ENCODE results near the gene LBHD1.
"Not testable (repeated sequence)": the region's sequence is repeated elsewhere in the genome, so short reads cannot be mapped to it uniquely, and the experiment has no call there.

The LBHD1 gene

DNA sequence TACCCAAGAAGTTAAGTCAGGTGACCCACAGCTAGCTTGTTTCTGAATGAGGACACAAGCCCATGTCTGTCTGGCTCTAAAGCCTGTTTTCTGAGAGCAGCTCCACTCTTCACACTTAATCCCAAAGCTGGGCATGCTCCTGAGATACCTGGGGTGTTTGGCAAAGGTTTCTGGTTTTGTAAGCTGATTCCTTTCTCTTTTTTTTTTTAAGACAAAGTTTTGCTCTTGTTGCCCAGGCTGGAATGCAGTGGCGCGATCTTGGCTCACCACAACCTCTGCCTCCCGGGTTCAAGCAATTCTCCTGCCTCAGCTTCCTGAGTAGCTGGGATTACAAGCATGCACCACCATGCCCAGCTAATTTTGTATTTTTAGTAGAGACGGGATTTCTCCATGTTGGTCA, 21.6 kb upstream of the LBHD1 start:
- H3K27ac ChIP-seq (ENCODE audit: low read depth, low read length, severe bottlenecking); H3K9me3 ChIP-seq (ENCODE audit: control insufficient read depth, low read length); H3K4me3 ChIP-seq (ENCODE audit: extremely low read depth, insufficient read depth, low read length, poor library complexity, severe bottlenecking): not testable (repeated sequence)
- Histone ChIP-seq H3K4me1 (ENCODE audit: control insufficient read depth, insufficient read depth, low read length, poor library complexity, severe bottlenecking) (peaks cover 12% of the 10 kb centered on the region), H3K36me3 (ENCODE audit: control insufficient read depth, insufficient read depth, low read length) (peaks cover 49% of the 10 kb centered on the region)
- WGBS, 2 experiments (ENCODE audit: insufficient coverage in 2 of 2) = 89 to 100% methylated on average over 1 of the region's 4 CpGs

DNA sequence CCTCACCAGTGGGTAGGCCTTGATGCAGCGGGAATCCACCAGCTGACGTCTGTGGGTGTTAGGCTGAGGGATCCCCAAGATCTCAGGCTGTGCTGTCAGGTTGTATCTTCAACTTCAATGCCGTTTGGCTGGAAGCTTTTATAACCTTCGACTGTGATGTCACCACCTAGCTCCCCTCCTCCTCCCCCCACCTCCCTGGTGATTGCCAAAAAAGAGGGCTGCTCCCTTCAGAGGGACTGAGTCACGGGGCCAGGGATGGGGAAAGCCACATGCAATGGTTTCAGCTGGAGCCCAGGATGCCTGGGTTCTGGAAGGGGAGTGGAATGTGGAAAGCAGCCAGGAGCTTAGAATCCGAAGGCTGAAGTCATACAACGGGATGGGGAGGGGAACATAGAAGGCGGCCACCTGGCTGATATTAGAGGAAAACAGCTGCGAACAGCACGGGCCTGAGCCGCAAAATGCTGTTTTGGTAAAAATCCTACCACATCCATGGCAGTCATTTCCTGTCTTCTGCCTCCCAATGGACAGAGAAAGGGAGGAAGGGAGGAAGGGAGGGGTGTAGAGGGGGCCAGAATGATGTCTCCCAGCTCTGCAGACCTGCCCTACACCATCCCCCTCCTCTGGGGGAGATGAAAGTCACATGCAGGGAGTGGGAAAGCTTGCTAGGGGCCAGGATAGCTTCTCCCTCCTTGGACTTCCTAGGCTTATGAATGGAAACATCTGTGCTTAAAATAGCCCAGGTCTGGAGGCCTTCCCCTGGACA, 17.5 kb upstream of the LBHD1 start, which contains the start of gene LRRN4CL:
Gene LRRN4CL (minus strand): TSS at position 110 of the 763 bp plus-strand sequence. CDS start 1,022 bp downstream, outside the sequence.
- Histone ChIP-seq H3K36me3 (ENCODE audit: control insufficient read depth, insufficient read depth, low read length) (peaks cover 45% of the 10 kb centered on the region), H3K4me3 (ENCODE audit: extremely low read depth, insufficient read depth, low read length, poor library complexity, severe bottlenecking) (no peak within 1 kb of the TSS), H3K9me3 (ENCODE audit: control insufficient read depth, low read length) (no peaks in the 10 kb centered on the region), H3K27ac (ENCODE audit: low read depth, low read length, severe bottlenecking) (peak within 1 kb of the TSS; percentile 59), H3K4me1 (ENCODE audit: control insufficient read depth, insufficient read depth, low read length, poor library complexity, severe bottlenecking) (peaks cover 12% of the 10 kb centered on the region)
- WGBS, 2 experiments (ENCODE audit: insufficient coverage in 2 of 2) = 79 to 95% methylated on average over 6 to 8 of the region's 11 CpGs

DNA sequence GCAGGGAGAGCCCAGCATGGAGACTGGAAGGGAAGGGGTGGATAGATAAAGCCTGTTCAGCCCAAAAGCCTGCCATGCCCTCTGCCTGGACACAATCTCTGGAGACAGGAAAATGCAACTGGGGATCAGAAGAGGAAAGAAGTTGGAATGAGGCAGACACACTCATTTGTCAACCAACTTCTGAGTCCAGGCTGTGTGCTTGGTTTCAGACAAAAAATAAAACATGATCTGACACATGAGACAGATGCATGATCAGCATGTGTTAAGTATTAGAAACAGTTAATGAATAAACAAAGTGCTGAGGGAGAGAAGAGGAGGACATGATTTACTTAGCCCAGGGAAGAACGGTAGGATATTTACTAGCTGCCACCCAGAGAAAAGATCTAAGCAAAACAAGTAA, 16.4 kb upstream of the LBHD1 start:
- 100% methylated on average over 1 of the region's 1 CpG; no CpG with 5 or more reads in 1 of the 2 experiments for WGBS, 2 experiments (ENCODE audit: insufficient coverage in 2 of 2)
- Histone ChIP-seq H3K27ac (ENCODE audit: low read depth, low read length, severe bottlenecking) (no peak overlapping the region), H3K9me3 (ENCODE audit: control insufficient read depth, low read length) (no peaks in the 10 kb centered on the region), H3K36me3 (ENCODE audit: control insufficient read depth, insufficient read depth, low read length) (peaks cover 36% of the 10 kb centered on the region), H3K4me1 (ENCODE audit: control insufficient read depth, insufficient read depth, low read length, poor library complexity, severe bottlenecking) (peaks cover 12% of the 10 kb centered on the region), H3K4me3 (ENCODE audit: extremely low read depth, insufficient read depth, low read length, poor library complexity, severe bottlenecking) (no peak overlapping the region)

DNA sequence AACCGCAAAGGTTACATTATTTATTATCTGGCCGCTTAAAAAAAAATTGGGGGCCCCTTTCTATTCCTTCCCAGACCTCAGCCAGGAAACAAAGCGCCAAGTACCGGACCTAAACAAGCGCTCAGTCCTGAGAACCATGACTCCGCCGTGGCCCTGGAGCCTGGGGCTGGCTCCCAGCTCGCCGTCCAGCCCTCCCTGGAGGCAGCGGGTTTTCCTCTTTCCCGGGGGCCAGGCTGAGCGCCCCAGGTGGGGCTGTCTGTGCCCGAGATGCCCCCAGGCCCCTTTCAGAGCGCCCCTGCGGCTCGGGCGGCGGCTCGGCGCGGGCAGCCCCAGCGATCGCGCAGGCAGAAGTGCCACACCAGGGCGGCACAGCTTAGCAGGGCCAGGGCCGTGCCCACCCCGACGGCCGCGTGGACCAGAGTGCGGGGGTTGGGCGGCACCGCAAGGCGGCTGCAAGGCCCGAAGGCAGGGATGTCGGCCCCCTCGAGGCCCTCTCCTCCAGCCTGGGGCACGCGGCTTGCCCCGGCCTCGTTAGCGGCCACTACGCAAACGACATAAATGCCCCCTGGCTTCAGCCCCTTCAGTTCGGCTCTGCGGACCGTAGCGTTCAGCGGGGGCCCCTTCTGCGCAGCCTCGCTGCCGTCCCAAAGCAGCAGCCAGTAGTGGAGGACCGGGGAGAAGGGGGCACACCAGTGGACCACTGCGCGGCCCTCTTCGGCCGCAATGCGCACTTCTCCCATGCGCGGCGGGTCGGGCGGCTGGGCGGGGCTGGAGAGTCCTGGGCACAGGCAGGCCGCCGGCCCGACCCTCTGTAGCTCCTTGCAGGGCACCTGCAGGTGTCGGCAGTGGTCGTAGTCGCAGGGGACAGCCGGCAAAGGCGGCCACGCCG, 15.7 kb upstream of the LBHD1 start:
- H3K9me3 ChIP-seq (ENCODE audit: control insufficient read depth, low read length) = no peaks in the 10 kb centered on the region
- H3K4me3 ChIP-seq (ENCODE audit: extremely low read depth, insufficient read depth, low read length, poor library complexity, severe bottlenecking) = no peak overlapping the region
- H3K27ac ChIP-seq (ENCODE audit: low read depth, low read length, severe bottlenecking) = no peak overlapping the region
- WGBS, 2 experiments (ENCODE audit: insufficient coverage in 2 of 2) = 94 to 95% methylated on average over 64 to 74 of the region's 74 CpGs
- peaks cover 29% of the 10 kb centered on the region for H3K36me3 ChIP-seq (ENCODE audit: control insufficient read depth, insufficient read depth, low read length)
- peaks cover 12% of the 10 kb centered on the region for H3K4me1 ChIP-seq (ENCODE audit: control insufficient read depth, insufficient read depth, low read length, poor library complexity, severe bottlenecking)

DNA sequence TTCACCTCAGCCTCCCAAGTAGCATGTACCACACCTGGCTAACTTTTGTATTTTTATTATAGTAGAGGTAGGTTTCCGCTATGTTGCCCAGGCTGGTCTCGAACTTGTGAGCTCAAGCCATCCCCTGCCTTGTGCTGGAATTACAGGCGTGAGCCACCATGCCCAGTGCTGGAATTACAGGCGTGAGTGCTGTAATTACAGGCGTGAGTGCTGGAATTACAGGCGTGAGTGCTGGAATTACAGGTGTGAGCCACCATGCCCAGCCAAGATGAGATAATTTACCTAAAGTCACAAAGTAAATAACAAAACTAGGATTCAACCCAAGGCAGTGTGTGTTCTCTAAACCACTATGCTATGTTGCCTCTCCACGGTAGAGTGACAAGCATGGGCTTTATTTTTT, 10.5 kb upstream of the LBHD1 start:
- Histone ChIP-seq H3K9me3 (ENCODE audit: control insufficient read depth, low read length) (no peaks in the 10 kb centered on the region), H3K4me1 (ENCODE audit: control insufficient read depth, insufficient read depth, low read length, poor library complexity, severe bottlenecking) (peaks cover 8% of the 10 kb centered on the region), H3K27ac (ENCODE audit: low read depth, low read length, severe bottlenecking) (no peak overlapping the region), H3K4me3 (ENCODE audit: extremely low read depth, insufficient read depth, low read length, poor library complexity, severe bottlenecking) (no peak overlapping the region), H3K36me3 (ENCODE audit: control insufficient read depth, insufficient read depth, low read length) (peaks cover 5% of the 10 kb centered on the region)
- WGBS, 2 experiments (ENCODE audit: insufficient coverage in 2 of 2) = 88 to 99% methylated on average over 5 of the region's 7 CpGs

DNA sequence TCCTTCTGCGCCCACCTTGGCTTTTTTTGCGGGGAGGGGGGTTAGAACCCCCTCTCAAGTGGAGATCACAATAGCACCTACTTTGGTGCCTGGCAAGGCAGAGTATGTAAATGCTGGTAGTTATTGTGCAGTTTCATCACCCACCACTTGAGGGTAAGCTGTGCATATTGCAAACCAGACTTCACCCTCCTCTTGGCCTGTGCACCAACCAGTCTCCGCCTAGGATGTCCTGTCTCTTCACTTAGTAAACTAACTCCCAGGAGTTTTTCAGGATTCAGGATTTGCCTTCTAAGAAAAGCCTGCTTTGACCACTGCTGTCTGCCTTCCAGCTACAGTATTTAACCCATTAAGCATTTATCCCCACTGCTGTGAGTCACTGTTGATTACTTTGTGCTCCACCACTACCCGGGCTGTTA, 8.8 kb upstream of the LBHD1 start:
- H3K9me3 ChIP-seq (ENCODE audit: control insufficient read depth, low read length) = no peaks in the 10 kb centered on the region
- H3K36me3 ChIP-seq (ENCODE audit: control insufficient read depth, insufficient read depth, low read length) = peaks cover 18% of the 10 kb centered on the region
- H3K4me1 ChIP-seq (ENCODE audit: control insufficient read depth, insufficient read depth, low read length, poor library complexity, severe bottlenecking) = peaks cover 8% of the 10 kb centered on the region
- H3K4me3 ChIP-seq (ENCODE audit: extremely low read depth, insufficient read depth, low read length, poor library complexity, severe bottlenecking) = no peak overlapping the region
- peak overlapping the region; percentile 30 for H3K27ac ChIP-seq (ENCODE audit: low read depth, low read length, severe bottlenecking)
- 89 to 94% methylated on average over 3 of the region's 4 CpGs for WGBS, 2 experiments (ENCODE audit: insufficient coverage in 2 of 2)

DNA sequence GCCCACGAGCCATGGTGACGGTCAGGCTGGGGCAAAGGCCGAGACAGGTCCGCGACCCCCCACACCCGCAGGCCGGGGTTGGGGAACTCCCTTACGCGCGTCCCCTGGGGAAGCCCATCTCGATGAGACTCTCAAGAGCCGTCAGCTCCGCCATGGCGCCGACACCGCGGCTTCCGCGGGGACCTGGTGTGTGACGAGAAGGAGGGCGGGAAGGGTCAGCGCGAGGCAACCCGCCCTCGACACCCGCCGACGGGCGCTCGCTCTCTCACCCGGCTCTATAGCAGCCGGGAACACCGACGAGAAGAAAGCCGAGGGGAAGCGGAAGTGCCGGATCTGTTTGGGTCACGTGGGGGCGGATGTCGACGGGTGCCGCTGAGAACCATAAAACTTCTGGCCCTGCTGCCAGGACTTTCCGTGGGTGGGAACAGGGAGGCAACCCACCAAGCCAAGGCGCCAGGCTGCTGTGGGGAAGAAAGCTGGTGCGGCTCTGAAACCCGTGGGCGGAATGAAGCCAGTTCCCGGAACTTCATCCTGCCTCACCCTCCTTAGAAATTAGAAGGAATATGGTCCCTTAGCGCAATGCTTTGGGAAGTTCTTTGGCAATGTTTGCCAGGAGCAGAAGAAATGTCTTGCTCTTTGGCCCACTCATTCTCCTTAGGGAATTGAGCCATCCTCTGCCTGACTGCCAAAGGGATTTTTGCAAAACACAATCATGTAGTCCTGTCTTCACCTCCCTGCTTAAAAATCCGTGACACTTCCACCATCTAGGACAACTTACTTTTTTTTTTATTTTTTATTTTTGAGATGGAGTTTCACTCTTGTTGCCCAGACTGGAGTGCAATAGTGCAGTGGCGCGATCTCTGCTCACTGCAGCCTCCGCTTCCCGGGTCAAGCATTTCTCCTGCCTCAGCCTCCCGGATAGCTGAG, 7.0 kb upstream of the LBHD1 start, which contains the start of gene UBXN1:
Gene UBXN1 (minus strand): TSS at position 304 of the 927 bp plus-strand sequence. CDS start 150 bp downstream, at position 154.
- no peaks in the 10 kb centered on the region for H3K9me3 ChIP-seq (ENCODE audit: control insufficient read depth, low read length)
- peaks cover 35% of the 10 kb centered on the region for H3K36me3 ChIP-seq (ENCODE audit: control insufficient read depth, insufficient read depth, low read length)
- H3K4me3 ChIP-seq (ENCODE audit: extremely low read depth, insufficient read depth, low read length, poor library complexity, severe bottlenecking) = peak within 1 kb of the TSS; percentile 98
- peaks cover 8% of the 10 kb centered on the region for H3K4me1 ChIP-seq (ENCODE audit: control insufficient read depth, insufficient read depth, low read length, poor library complexity, severe bottlenecking)
- peak within 1 kb of the TSS; percentile 80 for H3K27ac ChIP-seq (ENCODE audit: low read depth, low read length, severe bottlenecking)
- WGBS, 2 experiments (ENCODE audit: insufficient coverage in 2 of 2) = 4 to 11% methylated on average over 36 to 46 of the region's 55 CpGs

DNA sequence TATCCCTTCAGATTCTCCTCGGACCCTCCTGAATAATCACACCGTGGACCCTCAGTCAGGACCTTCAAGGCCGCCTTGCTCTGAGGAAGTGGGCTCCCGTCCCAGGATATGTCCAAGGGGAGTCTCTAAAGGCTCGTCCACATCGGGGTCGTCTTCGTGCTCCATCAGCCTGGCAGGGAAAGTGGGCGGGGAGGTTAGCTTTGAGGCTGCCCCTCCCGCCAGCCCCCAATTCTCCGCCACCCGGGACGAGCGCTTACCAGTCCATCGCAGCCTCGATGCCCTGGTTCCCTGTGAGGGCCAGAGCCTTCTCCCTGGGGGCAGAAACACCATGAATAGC, 6.3 kb upstream of the LBHD1 start:
- peaks cover 41% of the 10 kb centered on the region for H3K36me3 ChIP-seq (ENCODE audit: control insufficient read depth, insufficient read depth, low read length)
- H3K9me3 ChIP-seq (ENCODE audit: control insufficient read depth, low read length) = no peaks in the 10 kb centered on the region
- H3K27ac ChIP-seq (ENCODE audit: low read depth, low read length, severe bottlenecking) = peak overlapping the region; percentile 80
- H3K4me1 ChIP-seq (ENCODE audit: control insufficient read depth, insufficient read depth, low read length, poor library complexity, severe bottlenecking) = peaks cover 8% of the 10 kb centered on the region
- H3K4me3 ChIP-seq (ENCODE audit: extremely low read depth, insufficient read depth, low read length, poor library complexity, severe bottlenecking) = peak overlapping the region; percentile 98
- WGBS, 2 experiments (ENCODE audit: insufficient coverage in 2 of 2) = 0 to 16% methylated on average over 4 to 8 of the region's 16 CpGs

DNA sequence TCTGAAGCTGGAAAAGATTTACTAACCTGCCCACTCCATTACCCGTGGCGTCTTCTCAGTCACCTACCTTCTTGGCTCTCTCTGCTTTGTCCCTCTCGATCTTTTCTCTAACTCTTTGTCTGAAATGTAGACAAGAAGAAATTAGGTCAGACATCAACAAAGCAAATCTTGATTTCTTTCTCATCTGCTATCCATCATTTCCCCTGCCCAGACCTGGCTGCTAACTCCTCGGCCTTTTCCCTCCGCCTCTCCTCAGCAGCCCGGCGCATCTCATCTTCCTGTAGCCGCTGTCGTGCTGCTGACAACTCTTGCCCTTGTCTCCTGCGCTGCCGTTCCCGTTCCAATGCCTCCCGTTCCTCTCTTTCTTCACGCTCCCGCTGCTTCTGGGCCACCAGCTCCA, 5.6 kb upstream of the LBHD1 start:
- WGBS, 2 experiments (ENCODE audit: insufficient coverage in 2 of 2) = 90 to 95% methylated on average over 13 of the region's 15 CpGs
- Histone ChIP-seq H3K4me3 (ENCODE audit: extremely low read depth, insufficient read depth, low read length, poor library complexity, severe bottlenecking) (peak overlapping the region; percentile 98), H3K4me1 (ENCODE audit: control insufficient read depth, insufficient read depth, low read length, poor library complexity, severe bottlenecking) (peaks cover 8% of the 10 kb centered on the region), H3K9me3 (ENCODE audit: control insufficient read depth, low read length) (no peaks in the 10 kb centered on the region), H3K36me3 (ENCODE audit: control insufficient read depth, insufficient read depth, low read length) (peaks cover 47% of the 10 kb centered on the region), H3K27ac (ENCODE audit: low read depth, low read length, severe bottlenecking) (no peak overlapping the region)

DNA sequence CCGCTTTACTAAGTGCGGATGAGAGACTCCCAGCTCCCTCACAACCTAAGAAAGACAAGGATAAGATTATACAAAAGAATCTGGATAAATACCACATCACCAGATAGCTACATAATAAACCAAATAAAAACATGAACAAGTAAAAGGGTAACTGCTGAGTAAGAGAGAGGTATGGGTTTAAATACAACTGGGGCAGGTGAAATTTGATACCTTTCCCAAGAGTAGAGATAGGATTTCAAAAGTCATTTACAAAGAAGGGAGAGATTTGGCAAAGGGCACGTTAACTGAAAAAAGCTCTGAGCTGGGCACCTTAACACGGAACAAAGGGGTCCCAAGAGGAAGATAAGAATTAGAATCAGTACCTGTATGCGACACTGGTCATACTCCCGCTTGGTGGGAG, 5.1 kb upstream of the LBHD1 start:
- Histone ChIP-seq H3K4me1 (ENCODE audit: control insufficient read depth, insufficient read depth, low read length, poor library complexity, severe bottlenecking) (peaks cover 8% of the 10 kb centered on the region), H3K9me3 (ENCODE audit: control insufficient read depth, low read length) (no peaks in the 10 kb centered on the region), H3K4me3 (ENCODE audit: extremely low read depth, insufficient read depth, low read length, poor library complexity, severe bottlenecking) (no peak overlapping the region), H3K36me3 (ENCODE audit: control insufficient read depth, insufficient read depth, low read length) (peaks cover 47% of the 10 kb centered on the region), H3K27ac (ENCODE audit: low read depth, low read length, severe bottlenecking) (no peak overlapping the region)
- WGBS, 2 experiments (ENCODE audit: insufficient coverage in 2 of 2) = 85 to 95% methylated on average over 3 to 6 of the region's 6 CpGs

Measured in mesodermal cell (in vitro differentiated cells).